Upper lobe of left lung (tissue), 4 donors: Measurements from ENCODE around the gene CAPSL.

Experiments used
- CTCF ChIP-seq, 6 experiments: fragments of 450-650 bp in 4 of 6; fragments of 200-600 bp in 2 of 6; sonication (generic) in 2 of 6; IDR thresholded peaks; one replicate each; pipeline ENCODE4 v1.5.1; 2016 to 2019; ENCODE audit warnings: antibody characterized with exemption in 6 of 6
- POLR2A ChIP-seq, 4 donors: fragments of 450-650 bp; IDR thresholded peaks; one replicate each; pipeline ENCODE4 v1.5.1; 2016 to 2017; ENCODE audit warnings: antibody characterized with exemption in 4 of 4, mild to moderate bottlenecking in 2 of 4

- TF ChIP-seq CTCF (IDR thresholded peaks at IDR 0.05) = no peak
- TF ChIP-seq POLR2A (IDR thresholded peaks at IDR 0.05) = no peak
Measured at GRCh38 chr5:35971878-35972210, 33.4 kb upstream of the CAPSL start.
